ENCODE data around the gene EGFL6. TPM values are rescaled to one million over a fixed set of nuclear protein-coding genes. Genes with fewer than 3 reads are reported as not detected.
A peak's percentile ranks its signal among the peaks of the same experiment; 100 is the strongest.

The EGFL6 gene
- total and polyA plus RNA-seq, 2 experiments from 2014 or later, result not detected

- WGBS, 2 experiments (ENCODE audit: low coverage in 1 of 2, low lambda C conversion rate in 2 of 2, missing lambda C conversion rate in 2 of 2), result 53 to 54% methylated on average over 5 of the region's 5 CpGs
- H4K20me1 ChIP-seq (ENCODE audit: insufficient read depth), result no peaks in the 10 kb centered on the region
- no peaks in the 10 kb centered on the region for H3F3A ChIP-seq (ENCODE audit: insufficient read depth)
- DNase-seq, result no peak
- no peaks in the 10 kb centered on the region for H3K27me3 ChIP-seq (replicated peaks; ENCODE audit: insufficient read depth)
- H3K4me3 ChIP-seq, result no peak overlapping the region
- H3K9me3 ChIP-seq (ENCODE audit: low read depth), result no peaks in the 10 kb centered on the region
- TF ChIP-seq EZH2phosphoT487 (IDR thresholded peaks at IDR 0.05; ENCODE audit: insufficient read depth, low read depth) (no peak), EZH2 (IDR thresholded peaks at IDR 0.05; ENCODE audit: insufficient read depth, poor library complexity, severe bottlenecking) (no peak)
- H2AFZ ChIP-seq, result no peak overlapping the region
- no peak overlapping the region for H3K9ac ChIP-seq
- H3K4me1 ChIP-seq (ENCODE audit: insufficient read depth), result no peaks in the 10 kb centered on the region
- no peak overlapping the region for H3K27ac ChIP-seq
- H3K4me2 ChIP-seq (ENCODE audit: unreplicated experiment), result no peak overlapping the region
- in situ Hi-C loops (cut with MboI), result no loop called here
- no peaks in the 10 kb centered on the region for H3K9me2 ChIP-seq (ENCODE audit: insufficient read depth)
- no peaks in the 10 kb centered on the region for H3K36me3 ChIP-seq (ENCODE audit: low read depth)
- no peaks in the 10 kb centered on the region for H3K79me2 ChIP-seq (ENCODE audit: insufficient read depth)
Measured at GRCh38 chrX:13590914-13591313, 21.5 kb downstream of the EGFL6 start.

- no peak overlapping the region for H2AFZ ChIP-seq
- no peak overlapping the region for H3K9ac ChIP-seq
- H3K27me3 ChIP-seq (replicated peaks; ENCODE audit: insufficient read depth), result no peaks in the 10 kb centered on the region
- no peaks in the 10 kb centered on the region for H4K20me1 ChIP-seq (ENCODE audit: insufficient read depth)
- 11 to 12% methylated on average over 4 of the region's 4 CpGs for WGBS, 2 experiments (ENCODE audit: low coverage in 1 of 2, low lambda C conversion rate in 2 of 2, missing lambda C conversion rate in 2 of 2)
- H3K9me3 ChIP-seq (ENCODE audit: low read depth), result no peaks in the 10 kb centered on the region
- H3K36me3 ChIP-seq (ENCODE audit: low read depth), result no peaks in the 10 kb centered on the region
- DNase-seq, result peak; percentile 4
- in situ Hi-C loops (cut with MboI), result no loop called here
- H3K9me2 ChIP-seq (ENCODE audit: insufficient read depth), result no peaks in the 10 kb centered on the region
- no peaks in the 10 kb centered on the region for H3K4me1 ChIP-seq (ENCODE audit: insufficient read depth)
- H3K27ac ChIP-seq, result no peak overlapping the region
- TF ChIP-seq EZH2 (IDR thresholded peaks at IDR 0.05; ENCODE audit: insufficient read depth, poor library complexity, severe bottlenecking) (no peak), EZH2phosphoT487 (IDR thresholded peaks at IDR 0.05; ENCODE audit: insufficient read depth, low read depth) (no peak)
- no peaks in the 10 kb centered on the region for H3K79me2 ChIP-seq (ENCODE audit: insufficient read depth)
- no peak overlapping the region for H3K4me3 ChIP-seq
- H3K4me2 ChIP-seq (ENCODE audit: unreplicated experiment), result no peak overlapping the region
- no peaks in the 10 kb centered on the region for H3F3A ChIP-seq (ENCODE audit: insufficient read depth)
Measured at GRCh38 chrX:13597874-13598273, 28.5 kb downstream of the EGFL6 start.

GRCh38 chrX:13598877-13599276 is 29.5 kb downstream of the EGFL6 start:
- WGBS, 2 experiments (ENCODE audit: low coverage in 1 of 2, low lambda C conversion rate in 2 of 2, missing lambda C conversion rate in 2 of 2), result 49 to 61% methylated on average over 3 of the region's 3 CpGs
- H3K4me1 ChIP-seq (ENCODE audit: insufficient read depth), result no peaks in the 10 kb centered on the region
- no peaks in the 10 kb centered on the region for H4K20me1 ChIP-seq (ENCODE audit: insufficient read depth)
- in situ Hi-C loops (cut with MboI), result no loop called here
- no peak overlapping the region for H3K9ac ChIP-seq
- DNase-seq, result peak; percentile 34
- no peak overlapping the region for H3K4me3 ChIP-seq
- no peaks in the 10 kb centered on the region for H3K27me3 ChIP-seq (replicated peaks; ENCODE audit: insufficient read depth)
- H3K36me3 ChIP-seq (ENCODE audit: low read depth), result no peaks in the 10 kb centered on the region
- H3K4me2 ChIP-seq (ENCODE audit: unreplicated experiment), result no peak overlapping the region
- H3F3A ChIP-seq (ENCODE audit: insufficient read depth), result no peaks in the 10 kb centered on the region
- no peaks in the 10 kb centered on the region for H3K9me3 ChIP-seq (ENCODE audit: low read depth)
- H3K79me2 ChIP-seq (ENCODE audit: insufficient read depth), result no peaks in the 10 kb centered on the region
- H3K27ac ChIP-seq, result no peak overlapping the region
- no peak for TF ChIP-seq EZH2phosphoT487 (IDR thresholded peaks at IDR 0.05; ENCODE audit: insufficient read depth, low read depth)
- TF ChIP-seq EZH2 (IDR thresholded peaks at IDR 0.05; ENCODE audit: insufficient read depth, poor library complexity, severe bottlenecking), result no peak
- H2AFZ ChIP-seq, result no peak overlapping the region
- no peaks in the 10 kb centered on the region for H3K9me2 ChIP-seq (ENCODE audit: insufficient read depth)

GRCh38 chrX:13599491-13599890 is 30.1 kb downstream of the EGFL6 start:
- Histone ChIP-seq H3K27ac (no peak overlapping the region), H3K79me2 (ENCODE audit: insufficient read depth) (no peaks in the 10 kb centered on the region), H4K20me1 (ENCODE audit: insufficient read depth) (no peaks in the 10 kb centered on the region), H3K4me2 (ENCODE audit: unreplicated experiment) (no peak overlapping the region), H2AFZ (no peak overlapping the region), H3K36me3 (ENCODE audit: low read depth) (no peaks in the 10 kb centered on the region), H3K4me3 (no peak overlapping the region), H3K4me1 (ENCODE audit: insufficient read depth) (no peaks in the 10 kb centered on the region), H3K9me3 (ENCODE audit: low read depth) (no peaks in the 10 kb centered on the region), H3K9ac (no peak overlapping the region), H3K27me3 (replicated peaks; ENCODE audit: insufficient read depth) (no peaks in the 10 kb centered on the region), H3K9me2 (ENCODE audit: insufficient read depth) (no peaks in the 10 kb centered on the region), H3F3A (ENCODE audit: insufficient read depth) (no peaks in the 10 kb centered on the region)
- no peak for DNase-seq
- in situ Hi-C loops (cut with MboI), result no loop called here
- 87 to 90% methylated on average over 1 of the region's 1 CpG for WGBS, 2 experiments (ENCODE audit: low coverage in 1 of 2, low lambda C conversion rate in 2 of 2, missing lambda C conversion rate in 2 of 2)
- no peak for TF ChIP-seq EZH2 (IDR thresholded peaks at IDR 0.05; ENCODE audit: insufficient read depth, poor library complexity, severe bottlenecking)
- no peak for TF ChIP-seq EZH2phosphoT487 (IDR thresholded peaks at IDR 0.05; ENCODE audit: insufficient read depth, low read depth)

- Histone ChIP-seq H3K9me3 (ENCODE audit: low read depth) (no peaks in the 10 kb centered on the region), H3K9me2 (ENCODE audit: insufficient read depth) (no peaks in the 10 kb centered on the region), H2AFZ (no peak overlapping the region), H3K4me1 (ENCODE audit: insufficient read depth) (no peaks in the 10 kb centered on the region), H3K79me2 (ENCODE audit: insufficient read depth) (no peaks in the 10 kb centered on the region), H3K9ac (no peak overlapping the region), H3F3A (ENCODE audit: insufficient read depth) (no peaks in the 10 kb centered on the region), H4K20me1 (ENCODE audit: insufficient read depth) (no peaks in the 10 kb centered on the region), H3K4me2 (ENCODE audit: unreplicated experiment) (no peak overlapping the region), H3K27ac (no peak overlapping the region), H3K27me3 (replicated peaks; ENCODE audit: insufficient read depth) (no peaks in the 10 kb centered on the region), H3K36me3 (ENCODE audit: low read depth) (no peaks in the 10 kb centered on the region), H3K4me3 (no peak overlapping the region)
- no peak for DNase-seq
- in situ Hi-C loops (cut with MboI), result no loop called here
- TF ChIP-seq EZH2phosphoT487 (IDR thresholded peaks at IDR 0.05; ENCODE audit: insufficient read depth, low read depth) (no peak), EZH2 (IDR thresholded peaks at IDR 0.05; ENCODE audit: insufficient read depth, poor library complexity, severe bottlenecking) (no peak)
- WGBS, 2 experiments (ENCODE audit: low coverage in 1 of 2, low lambda C conversion rate in 2 of 2, missing lambda C conversion rate in 2 of 2), result 64 to 91% methylated on average over 1 of the region's 1 CpG
Measured at GRCh38 chrX:13605611-13606010, 36.2 kb downstream of the EGFL6 start.

Measured in GM23248 (cell line).